ENCODE measurements around the gene LDLRAD2. TPM values are rescaled to one million over a fixed set of nuclear protein-coding genes. Genes with fewer than 3 reads are reported as not detected.

The LDLRAD2 gene
- total RNA-seq, 1 experiment from 2014 or later = not detected

- peak; percentile 34 for DNase-seq
- Histone ChIP-seq H3K36me3 (ENCODE audit: low read depth, low read length) (0 out of 2 replicates have a peak, but pooled peaks cover 3% of the 10 kb centered on the region), H4K20me1 (ENCODE audit: low read length) (peaks cover 28% of the 10 kb centered on the region), H3F3A (ENCODE audit: low read length, unreplicated experiment) (no peaks in the 10 kb centered on the region), H3K9me3 (ENCODE audit: low read length) (no peaks in the 10 kb centered on the region), H3K9ac (ENCODE audit: low read length) (peak overlapping the region; percentile 99), H3K27me3 (ENCODE audit: low read length) (no peaks in the 10 kb centered on the region), H3K9me2 (replicated peaks; ENCODE audit: low read length) (no peaks in the 10 kb centered on the region), H3K4me2 (ENCODE audit: low read length) (peak overlapping the region; percentile 100), H3K27ac (ENCODE audit: low read length) (peak overlapping the region; percentile 99), H3K4me3 (ENCODE audit: low read length) (peak overlapping the region; percentile 86), H2AFZ (ENCODE audit: low read length) (peak overlapping the region; percentile 98), H3K79me2 (ENCODE audit: low read length) (peaks cover 59% of the 10 kb centered on the region), H3K4me1 (ENCODE audit: insufficient read depth, low read length) (peaks cover 26% of the 10 kb centered on the region)
- TF ChIP-seq EZH2 (IDR thresholded peaks at IDR 0.05; ENCODE audit: low read length, unreplicated experiment) (no peak), CTCF (conservative IDR thresholded peaks at IDR 0.05; ENCODE audit: low read depth, low read length) (no peak), EZH2phosphoT487 (IDR thresholded peaks at IDR 0.05; ENCODE audit: borderline replicate concordance, low read length) (no peak)
- intact Hi-C loops (cut with micrococcal nuclease) = loop anchor here (2.0 to 10.0 kb wide), 3 partner anchors 35 to 183 kb away; partner anchors contain the start of gene HSPG2
- TSS peak; percentile 54 for BruUV-seq (replicated peaks)
- ChIA-PET POLR2A (ENCODE audit: unreplicated experiment) (interaction anchor here (0.5 to 0.6 kb wide), 2 partner anchors 11 to 191 kb away, joined by 9 to 15 read pairs; no protein-coding TSS in a partner anchor), CTCF (interaction anchor here (0.5 kb wide), 2 partner anchors 31 to 37 kb away, joined by 4 read pairs; no protein-coding TSS in a partner anchor)
- ATAC-seq = no peak
These were observed 30.2 kb upstream of the LDLRAD2 start for GRCh38 chr1:21781815-21782348.

GRCh38 chr1:21782349-21782867, 29.7 kb upstream of the LDLRAD2 start:
- BruUV-seq (replicated peaks) = no TSS peak

More at GRCh38 chr1:21782349-21782867, 29.7 kb upstream of the LDLRAD2 start:
- H3F3A ChIP-seq (ENCODE audit: low read length, unreplicated experiment) = no peaks in the 10 kb centered on the region
- peak overlapping the region; percentile 99 for H3K9ac ChIP-seq (ENCODE audit: low read length)
- peak overlapping the region; percentile 99 for H3K27ac ChIP-seq (ENCODE audit: low read length)
- H3K79me2 ChIP-seq (ENCODE audit: low read length) = peaks cover 54% of the 10 kb centered on the region
- H4K20me1 ChIP-seq (ENCODE audit: low read length) = peaks cover 23% of the 10 kb centered on the region
- peak overlapping the region; percentile 100 for H3K4me2 ChIP-seq (ENCODE audit: low read length)
- H3K27me3 ChIP-seq (ENCODE audit: low read length) = no peaks in the 10 kb centered on the region
- intact Hi-C loops (cut with micrococcal nuclease) = loop anchor here (2.0 to 10.0 kb wide), 3 partner anchors 34 to 182 kb away; partner anchors contain the start of gene HSPG2
- H3K36me3 ChIP-seq (ENCODE audit: low read depth, low read length) = peaks cover 3% of the 10 kb centered on the region; the same call in 1 of the 2 replicates
- ChIA-PET CTCF (interaction anchor here (0.5 kb wide), 2 partner anchors 31 to 38 kb away, joined by 4 read pairs; no protein-coding TSS in a partner anchor), POLR2A (ENCODE audit: unreplicated experiment) (interaction anchor here (0.5 to 0.6 kb wide), 2 partner anchors 12 to 190 kb away, joined by 9 to 15 read pairs; no protein-coding TSS in a partner anchor)
- peak overlapping the region; percentile 98 for H2AFZ ChIP-seq (ENCODE audit: low read length)
- ATAC-seq (peak; percentile 21), DNase-seq (peak; percentile 47)
- TF ChIP-seq EZH2phosphoT487 (IDR thresholded peaks at IDR 0.05; ENCODE audit: borderline replicate concordance, low read length) (no peak), CTCF (conservative IDR thresholded peaks at IDR 0.05; ENCODE audit: low read depth, low read length) (peak; percentile 35; the same call in 1 of the 2 replicates)
- peaks cover 26% of the 10 kb centered on the region for H3K4me1 ChIP-seq (ENCODE audit: insufficient read depth, low read length)
- no peaks in the 10 kb centered on the region for H3K9me3 ChIP-seq (ENCODE audit: low read length)
- H3K9me2 ChIP-seq (replicated peaks; ENCODE audit: low read length) = no peaks in the 10 kb centered on the region
- H3K4me3 ChIP-seq (ENCODE audit: low read length) = peak overlapping the region; percentile 86

Data from PC-3 (cell line).